ENCODE data around the gene NPBWR2. TPM values are rescaled to one million over a fixed set of nuclear protein-coding genes. Genes with fewer than 3 reads are reported as not detected.

Gene NPBWR2
- total and polyA plus RNA-seq, 9 of the 15 experiments (the other 6 are each of a cell fraction or from before 2014, with no cell fraction given), result not detected

- TF ChIP-seq PBX2 (CRISPR knock-in tag; IDR thresholded peaks at IDR 0.05; ENCODE audit: low read depth) (no peak), PBX2 (tag; conservative IDR thresholded peaks at IDR 0.05; ENCODE audit: low read depth) (no peak), CBFA2T2 (conservative IDR thresholded peaks at IDR 0.05) (no peak), EGR1 (conservative IDR thresholded peaks at IDR 0.05) (no peak), UBTF (IDR thresholded peaks at IDR 0.05; ENCODE audit: borderline replicate concordance in 1 of 2, low read depth in 2 of 2, low read length in 2 of 2) (no peak), ZNF253 (CRISPR knock-in tag; conservative IDR thresholded peaks at IDR 0.05) (no peak), ZNF407 (IDR thresholded peaks at IDR 0.05; ENCODE audit: low read depth) (no peak), TAL1 (IDR thresholded peaks at IDR 0.05) (no peak), XRCC4 (IDR thresholded peaks at IDR 0.05; ENCODE audit: extremely low read depth, insufficient read depth, insufficient read length) (no peak), HNRNPH1 (optimal IDR thresholded peaks at IDR 0.05; ENCODE audit: low read depth, low read length) (no peak), ZNF717 (CRISPR knock-in tag; IDR thresholded peaks at IDR 0.05) (no peak)
Observed at GRCh38 chr20:64055893-64056638, 51.3 kb downstream of the NPBWR2 start (continued).
